ENCODE measurements around the gene EIF6.

DNA sequence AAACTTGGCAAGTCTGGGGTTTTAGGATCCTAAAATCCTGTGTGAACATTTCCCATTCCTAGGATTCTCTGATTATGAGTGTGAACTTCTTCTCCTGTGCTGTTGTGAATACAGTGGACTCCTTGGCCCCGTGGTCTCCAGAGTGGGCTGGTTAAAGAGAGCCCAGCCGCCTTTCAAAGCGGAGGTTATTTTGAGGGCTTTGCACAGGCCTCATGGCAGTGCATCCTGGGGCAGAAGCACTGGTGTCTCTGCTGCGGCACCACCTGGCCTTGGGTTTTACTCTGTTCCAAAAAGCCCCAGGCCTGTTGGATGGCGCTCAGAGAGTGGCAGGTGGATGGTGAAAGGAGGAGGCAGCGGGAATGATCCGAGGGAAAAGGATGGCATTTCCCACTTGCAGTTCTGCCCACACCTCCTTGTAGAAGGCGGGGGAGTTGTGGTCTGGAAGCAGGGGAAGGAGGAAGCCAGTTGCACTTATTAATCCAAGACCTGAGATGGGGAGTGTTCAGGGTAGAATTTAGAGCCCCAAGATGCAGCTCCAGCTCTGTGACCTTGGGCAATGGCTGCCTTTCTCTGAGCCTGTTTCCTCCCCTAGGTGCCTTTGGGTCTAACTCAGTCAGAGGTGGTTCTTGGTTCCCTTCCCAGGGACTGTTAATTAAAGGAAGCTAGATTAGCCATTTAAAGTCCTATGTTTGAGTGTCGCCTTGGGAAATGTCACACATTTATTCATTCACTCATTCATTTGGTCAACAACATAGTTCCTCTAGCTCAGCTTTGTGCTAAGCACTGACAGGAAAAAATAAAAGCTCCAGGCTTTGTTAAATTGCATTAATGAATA lies 35.7 kb downstream of the EIF6 start:
- TF ChIP-seq, protein P1, sequence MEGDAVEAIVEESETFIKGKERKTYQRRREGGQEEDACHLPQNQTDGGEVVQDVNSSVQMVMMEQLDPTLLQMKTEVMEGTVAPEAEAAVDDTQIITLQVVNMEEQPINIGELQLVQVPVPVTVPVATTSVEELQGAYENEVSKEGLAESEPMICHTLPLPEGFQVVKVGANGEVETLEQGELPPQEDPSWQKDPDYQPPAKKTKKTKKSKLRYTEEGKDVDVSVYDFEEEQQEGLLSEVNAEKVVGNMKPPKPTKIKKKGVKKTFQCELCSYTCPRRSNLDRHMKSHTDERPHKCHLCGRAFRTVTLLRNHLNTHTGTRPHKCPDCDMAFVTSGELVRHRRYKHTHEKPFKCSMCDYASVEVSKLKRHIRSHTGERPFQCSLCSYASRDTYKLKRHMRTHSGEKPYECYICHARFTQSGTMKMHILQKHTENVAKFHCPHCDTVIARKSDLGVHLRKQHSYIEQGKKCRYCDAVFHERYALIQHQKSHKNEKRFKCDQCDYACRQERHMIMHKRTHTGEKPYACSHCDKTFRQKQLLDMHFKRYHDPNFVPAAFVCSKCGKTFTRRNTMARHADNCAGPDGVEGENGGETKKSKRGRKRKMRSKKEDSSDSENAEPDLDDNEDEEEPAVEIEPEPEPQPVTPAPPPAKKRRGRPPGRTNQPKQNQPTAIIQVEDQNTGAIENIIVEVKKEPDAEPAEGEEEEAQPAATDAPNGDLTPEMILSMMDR (IDR thresholded peaks at IDR 0.05; ENCODE audit: poor library complexity, severe bottlenecking): no peak
- TF ChIP-seq, protein P2, sequence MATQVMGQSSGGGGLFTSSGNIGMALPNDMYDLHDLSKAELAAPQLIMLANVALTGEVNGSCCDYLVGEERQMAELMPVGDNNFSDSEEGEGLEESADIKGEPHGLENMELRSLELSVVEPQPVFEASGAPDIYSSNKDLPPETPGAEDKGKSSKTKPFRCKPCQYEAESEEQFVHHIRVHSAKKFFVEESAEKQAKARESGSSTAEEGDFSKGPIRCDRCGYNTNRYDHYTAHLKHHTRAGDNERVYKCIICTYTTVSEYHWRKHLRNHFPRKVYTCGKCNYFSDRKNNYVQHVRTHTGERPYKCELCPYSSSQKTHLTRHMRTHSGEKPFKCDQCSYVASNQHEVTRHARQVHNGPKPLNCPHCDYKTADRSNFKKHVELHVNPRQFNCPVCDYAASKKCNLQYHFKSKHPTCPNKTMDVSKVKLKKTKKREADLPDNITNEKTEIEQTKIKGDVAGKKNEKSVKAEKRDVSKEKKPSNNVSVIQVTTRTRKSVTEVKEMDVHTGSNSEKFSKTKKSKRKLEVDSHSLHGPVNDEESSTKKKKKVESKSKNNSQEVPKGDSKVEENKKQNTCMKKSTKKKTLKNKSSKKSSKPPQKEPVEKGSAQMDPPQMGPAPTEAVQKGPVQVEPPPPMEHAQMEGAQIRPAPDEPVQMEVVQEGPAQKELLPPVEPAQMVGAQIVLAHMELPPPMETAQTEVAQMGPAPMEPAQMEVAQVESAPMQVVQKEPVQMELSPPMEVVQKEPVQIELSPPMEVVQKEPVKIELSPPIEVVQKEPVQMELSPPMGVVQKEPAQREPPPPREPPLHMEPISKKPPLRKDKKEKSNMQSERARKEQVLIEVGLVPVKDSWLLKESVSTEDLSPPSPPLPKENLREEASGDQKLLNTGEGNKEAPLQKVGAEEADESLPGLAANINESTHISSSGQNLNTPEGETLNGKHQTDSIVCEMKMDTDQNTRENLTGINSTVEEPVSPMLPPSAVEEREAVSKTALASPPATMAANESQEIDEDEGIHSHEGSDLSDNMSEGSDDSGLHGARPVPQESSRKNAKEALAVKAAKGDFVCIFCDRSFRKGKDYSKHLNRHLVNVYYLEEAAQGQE (IDR thresholded peaks at IDR 0.05; ENCODE audit: borderline replicate concordance): no peak
- no peak for TF ChIP-seq POLR2AphosphoS5 (IDR thresholded peaks at IDR 0.05)
- TF ChIP-seq TAF1 (IDR thresholded peaks at IDR 0.05; ENCODE audit: low read depth): no peak
- TF ChIP-seq EP300 (conservative IDR thresholded peaks at IDR 0.05; ENCODE audit: poor library complexity, severe bottlenecking): no peak
- TF ChIP-seq MXI1 (conservative IDR thresholded peaks at IDR 0.05; ENCODE audit: poor library complexity, severe bottlenecking): no peak

All from neural cell (in vitro differentiated cells).